Body of pancreas (tissue), 4 donors: ENCODE results near the gene SEMA3E.

Experiments
- POLR2A ChIP-seq, 3 donors: fragments of 450-650 bp; IDR thresholded peaks; one replicate each; pipeline ENCODE4 v1.6.1; 2016; ENCODE audit warnings: antibody characterized with exemption in 3 of 3, mild to moderate bottlenecking in 2 of 3
- TF ChIP-seq, protein P1 (sequence below), 7 experiments: fragments of 450-650 bp in 4 of 7; fragments of 200-600 bp in 3 of 7; sonication (generic) in 3 of 7; IDR thresholded peaks; one replicate each; pipeline ENCODE4 v1.5.1; 2016 to 2019; ENCODE audit warnings: antibody characterized with exemption in 7 of 7

DNA sequence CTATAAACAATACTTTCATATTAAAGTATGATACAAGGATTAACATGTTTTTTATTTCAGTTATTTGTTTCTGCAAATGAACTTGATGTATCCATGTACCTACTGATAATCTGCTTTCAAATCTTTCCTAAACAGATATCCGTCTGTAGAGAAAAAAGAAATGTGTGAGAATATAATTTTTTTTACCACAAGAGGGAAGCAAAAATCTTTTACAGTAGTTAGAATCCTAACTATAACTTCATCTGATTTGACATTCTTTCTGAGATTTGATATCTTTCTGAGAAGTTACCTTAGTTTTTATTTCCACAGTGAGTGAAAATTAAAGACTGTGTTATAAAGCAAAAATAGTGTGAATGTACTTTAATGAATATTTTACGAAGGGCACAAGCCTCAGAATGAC, 282.3 kb downstream of the SEMA3E start:
- TF ChIP-seq POLR2A (IDR thresholded peaks at IDR 0.05), result no peak
- TF ChIP-seq, protein P1, sequence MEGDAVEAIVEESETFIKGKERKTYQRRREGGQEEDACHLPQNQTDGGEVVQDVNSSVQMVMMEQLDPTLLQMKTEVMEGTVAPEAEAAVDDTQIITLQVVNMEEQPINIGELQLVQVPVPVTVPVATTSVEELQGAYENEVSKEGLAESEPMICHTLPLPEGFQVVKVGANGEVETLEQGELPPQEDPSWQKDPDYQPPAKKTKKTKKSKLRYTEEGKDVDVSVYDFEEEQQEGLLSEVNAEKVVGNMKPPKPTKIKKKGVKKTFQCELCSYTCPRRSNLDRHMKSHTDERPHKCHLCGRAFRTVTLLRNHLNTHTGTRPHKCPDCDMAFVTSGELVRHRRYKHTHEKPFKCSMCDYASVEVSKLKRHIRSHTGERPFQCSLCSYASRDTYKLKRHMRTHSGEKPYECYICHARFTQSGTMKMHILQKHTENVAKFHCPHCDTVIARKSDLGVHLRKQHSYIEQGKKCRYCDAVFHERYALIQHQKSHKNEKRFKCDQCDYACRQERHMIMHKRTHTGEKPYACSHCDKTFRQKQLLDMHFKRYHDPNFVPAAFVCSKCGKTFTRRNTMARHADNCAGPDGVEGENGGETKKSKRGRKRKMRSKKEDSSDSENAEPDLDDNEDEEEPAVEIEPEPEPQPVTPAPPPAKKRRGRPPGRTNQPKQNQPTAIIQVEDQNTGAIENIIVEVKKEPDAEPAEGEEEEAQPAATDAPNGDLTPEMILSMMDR (IDR thresholded peaks at IDR 0.05), result no peak
